Endothelial cell of umbilical vein (primary cell): ENCODE results near the gene MUC5AC.

Experiments used
- CTCF ChIP-seq, 2 donors: IDR thresholded peaks; 1 replicate in 1 of 2; 2 replicates in 1 of 2; pipeline ENCODE4 v1.5.1; 2011; ENCODE audit warnings: low read length in 2 of 2, mild to moderate bottlenecking in 2 of 2, moderate library complexity in 2 of 2, control low read depth in 1 of 2, inconsistent platforms in 1 of 2, low read depth in 1 of 2; ENCODE audit not compliant: insufficient read depth in 1 of 2; ENCODE audit errors: extremely low read depth in 1 of 2
- POLR2A ChIP-seq: IDR thresholded peaks from 2 replicates; pipeline ENCODE4 v1.6.1; 2012; ENCODE audit warnings: low read depth, mild to moderate bottlenecking, control low read depth, low read length
- POLR2AphosphoS5 ChIP-seq: IDR thresholded peaks from 2 replicates; pipeline ENCODE4 v1.6.1; 2012; ENCODE audit warnings: low read depth, mild to moderate bottlenecking, control low read depth, low read length, moderate library complexity; ENCODE audit not compliant: insufficient read depth

- no peak for TF ChIP-seq POLR2A
- TF ChIP-seq POLR2AphosphoS5 = no peak
- TF ChIP-seq CTCF (IDR thresholded peaks at IDR 0.05; ENCODE audit: extremely low read depth in 1 of 2, insufficient read depth in 1 of 2, low read depth in 1 of 2, low read length in 2 of 2) = no peak
Observed at GRCh38 chr11:1231396-1232020, 73.8 kb downstream of the MUC5AC start.
